22Rv1 (cell line): ENCODE measurements around the gene TEX2.

ENCODE experiments used
- CTCF ChIP-seq: fragments of 450-650 bp; IDR thresholded peaks from 2 replicates; pipeline ENCODE4 v1.5.1; 2017; ENCODE audit warnings: mild to moderate bottlenecking
- ZFX ChIP-seq: fragments of 450-650 bp; IDR thresholded peaks from 2 replicates; pipeline ENCODE4 v1.6.1; 2017; ENCODE audit warnings: antibody characterized with exemption, borderline replicate concordance

GRCh38 chr17:64309021-64309420 is 46.0 kb upstream of the TEX2 start:
- TF ChIP-seq ZFX = no peak
- TF ChIP-seq CTCF = no peak
